ENCODE measurements around the gene MAT1A.

GRCh38 chr10:80319318-80319717, 29.9 kb upstream of the MAT1A start:
- TF ChIP-seq CTCF (IDR thresholded peaks at IDR 0.05; ENCODE audit: poor library complexity): no peak
- no peak for TF ChIP-seq EZH2 (IDR thresholded peaks at IDR 0.05; ENCODE audit: borderline replicate concordance)
- TF ChIP-seq EZH2phosphoT487 (IDR thresholded peaks at IDR 0.05; ENCODE audit: low read depth, severe bottlenecking, unreplicated experiment): no peak

All from hepatocyte (in vitro differentiated cells).